GM12801 (cell line): ENCODE measurements around the gene PPP1R13B.

Experiments
- TF ChIP-seq, protein P1 (sequence below): IDR thresholded peaks from one replicate; pipeline ENCODE4 v1.5.1; 2011; ENCODE audit warnings: control low read depth; ENCODE audit not compliant: insufficient read length; ENCODE audit errors: extremely low read depth

Gene PPP1R13B

DNA sequence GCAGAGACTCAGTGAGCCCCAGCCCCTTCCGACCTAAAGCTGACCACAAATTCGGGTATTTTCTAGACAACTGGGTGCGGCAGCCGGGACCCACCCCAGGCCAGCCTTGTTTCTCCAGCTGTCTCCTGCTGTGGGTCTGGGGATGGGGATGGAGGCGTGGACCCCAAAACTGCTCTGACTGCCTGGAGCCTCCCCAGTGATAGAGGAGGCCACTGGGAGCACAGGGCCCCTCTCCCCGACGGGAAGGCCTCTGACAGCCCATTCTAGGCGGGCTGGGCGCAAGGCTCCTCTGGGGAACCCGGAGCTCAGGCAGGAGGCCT, 42.6 kb upstream of the PPP1R13B start:
- TF ChIP-seq, protein P1, sequence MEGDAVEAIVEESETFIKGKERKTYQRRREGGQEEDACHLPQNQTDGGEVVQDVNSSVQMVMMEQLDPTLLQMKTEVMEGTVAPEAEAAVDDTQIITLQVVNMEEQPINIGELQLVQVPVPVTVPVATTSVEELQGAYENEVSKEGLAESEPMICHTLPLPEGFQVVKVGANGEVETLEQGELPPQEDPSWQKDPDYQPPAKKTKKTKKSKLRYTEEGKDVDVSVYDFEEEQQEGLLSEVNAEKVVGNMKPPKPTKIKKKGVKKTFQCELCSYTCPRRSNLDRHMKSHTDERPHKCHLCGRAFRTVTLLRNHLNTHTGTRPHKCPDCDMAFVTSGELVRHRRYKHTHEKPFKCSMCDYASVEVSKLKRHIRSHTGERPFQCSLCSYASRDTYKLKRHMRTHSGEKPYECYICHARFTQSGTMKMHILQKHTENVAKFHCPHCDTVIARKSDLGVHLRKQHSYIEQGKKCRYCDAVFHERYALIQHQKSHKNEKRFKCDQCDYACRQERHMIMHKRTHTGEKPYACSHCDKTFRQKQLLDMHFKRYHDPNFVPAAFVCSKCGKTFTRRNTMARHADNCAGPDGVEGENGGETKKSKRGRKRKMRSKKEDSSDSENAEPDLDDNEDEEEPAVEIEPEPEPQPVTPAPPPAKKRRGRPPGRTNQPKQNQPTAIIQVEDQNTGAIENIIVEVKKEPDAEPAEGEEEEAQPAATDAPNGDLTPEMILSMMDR: no peak

DNA sequence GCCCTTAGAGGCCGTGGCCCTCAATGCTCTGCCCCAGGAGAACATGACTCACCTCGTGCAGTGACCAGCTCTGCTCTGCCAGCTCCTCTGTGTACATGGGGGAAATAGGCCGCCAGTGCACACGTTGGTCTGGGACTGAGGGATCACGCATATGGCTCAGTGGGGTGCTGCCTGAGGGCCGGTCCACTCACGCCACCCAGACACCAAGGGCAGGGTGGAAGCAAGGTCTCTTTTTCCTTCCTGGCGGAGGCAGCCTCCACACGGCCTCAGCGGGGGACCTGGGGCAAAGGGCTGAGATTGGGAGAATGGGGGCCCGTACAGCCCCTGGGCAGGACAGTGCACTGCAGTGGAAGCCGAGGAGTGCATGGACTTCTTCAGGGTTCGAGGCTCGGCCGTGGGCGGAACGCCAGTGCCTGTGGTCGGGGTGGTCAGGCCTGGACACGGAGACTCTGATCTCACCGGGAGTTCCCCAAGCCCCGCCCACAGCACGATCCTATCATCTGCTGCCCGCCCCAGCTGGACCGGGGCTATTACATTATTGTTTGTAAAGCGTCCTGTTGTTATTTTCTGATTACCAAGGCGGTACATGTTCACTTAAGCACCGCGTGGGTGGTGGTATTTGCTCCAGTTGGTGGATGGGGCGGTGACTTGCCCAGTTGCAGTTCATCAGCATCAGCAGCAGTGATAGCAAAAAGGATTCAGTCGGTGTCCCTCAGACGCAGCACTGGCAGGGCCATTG, 42.1 kb upstream of the PPP1R13B start:
- TF ChIP-seq, protein P1: no peak

DNA sequence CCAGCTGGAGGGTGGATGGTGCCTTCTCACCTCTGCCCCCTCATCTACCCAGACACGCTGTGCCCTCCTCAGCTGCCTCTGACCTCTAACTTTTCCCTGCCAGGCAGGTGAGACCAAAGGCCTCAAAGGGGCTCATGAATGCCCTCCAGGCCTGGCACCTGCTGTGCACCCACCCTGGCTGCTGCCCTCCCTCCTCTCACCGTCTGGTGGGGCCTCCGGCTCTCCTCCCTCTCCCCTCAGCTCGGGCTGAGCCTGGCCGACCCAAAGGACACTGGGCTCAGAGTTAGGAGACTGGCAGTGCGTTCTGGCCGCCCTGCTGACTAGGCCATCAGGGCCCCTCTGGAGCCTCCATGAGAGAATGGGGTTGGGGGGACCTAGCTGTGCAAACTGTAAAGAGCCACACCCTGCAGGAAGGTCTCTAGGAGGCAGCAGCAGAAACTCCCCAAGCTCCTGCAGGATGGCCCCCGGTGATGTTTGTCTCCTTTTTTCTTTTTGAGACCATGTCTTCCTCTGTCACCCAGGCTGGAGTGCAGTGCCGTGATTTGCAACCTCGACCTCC, 40.3 kb upstream of the PPP1R13B start:
- TF ChIP-seq, protein P1: no peak

DNA sequence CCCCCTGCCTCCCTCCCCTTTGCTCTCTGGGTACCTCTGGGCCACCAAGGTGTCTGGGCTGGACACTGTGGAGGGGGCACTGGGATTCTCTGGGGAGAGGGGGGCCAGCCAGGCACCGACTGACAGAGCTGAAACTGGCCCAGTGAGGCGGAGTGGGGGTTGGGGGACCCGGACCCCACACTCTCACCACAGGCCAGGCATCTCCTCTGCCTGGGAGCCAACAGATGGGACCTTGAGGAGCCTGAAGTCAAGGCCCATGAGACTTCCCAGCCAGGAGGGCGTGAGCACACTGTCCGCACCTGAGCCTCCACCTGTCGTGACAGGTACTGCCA, 39.8 kb upstream of the PPP1R13B start:
- TF ChIP-seq, protein P1: no peak

DNA sequence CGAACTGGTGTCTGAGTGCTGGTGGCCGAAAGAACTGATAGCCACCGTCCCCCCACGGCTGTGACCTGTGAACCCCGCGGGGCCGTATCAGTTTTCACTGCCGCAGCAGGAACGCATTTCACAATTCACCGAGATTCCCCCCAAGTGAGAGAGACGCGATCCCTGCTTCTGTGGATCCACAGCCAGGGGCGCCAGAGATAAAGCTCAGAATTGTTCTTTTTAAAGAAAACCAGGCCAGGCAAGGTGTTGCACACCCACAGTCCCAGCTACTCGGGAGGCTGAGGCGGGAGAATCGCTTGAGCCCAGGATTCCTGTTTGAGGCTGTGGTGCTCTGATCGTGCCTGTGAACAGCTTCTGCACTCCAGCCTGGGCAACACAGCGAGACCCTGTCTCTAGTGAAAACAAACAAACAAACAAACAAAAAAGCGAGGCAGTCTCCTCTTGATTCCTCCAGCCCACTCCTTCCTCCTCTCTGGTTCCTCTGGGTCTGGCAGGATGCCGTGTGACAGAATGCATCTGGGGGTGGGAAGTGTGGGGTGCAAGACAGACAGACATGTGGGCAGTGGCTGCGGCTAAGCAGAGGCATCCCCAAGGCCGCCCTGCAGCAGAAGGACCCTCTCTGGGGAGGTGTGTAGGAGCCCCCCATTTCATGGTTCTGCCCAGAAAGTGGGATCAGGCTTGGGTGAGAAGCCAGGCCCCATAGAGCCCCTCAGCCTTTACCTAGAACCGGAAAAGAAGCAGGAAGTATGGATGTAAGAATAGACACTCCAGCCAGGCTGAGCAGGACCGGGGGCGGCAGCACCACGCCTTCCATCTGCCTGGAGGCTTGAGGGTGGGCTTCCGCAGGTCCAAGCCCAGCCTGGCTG, 39.2 kb upstream of the PPP1R13B start:
- TF ChIP-seq, protein P1: no peak

DNA sequence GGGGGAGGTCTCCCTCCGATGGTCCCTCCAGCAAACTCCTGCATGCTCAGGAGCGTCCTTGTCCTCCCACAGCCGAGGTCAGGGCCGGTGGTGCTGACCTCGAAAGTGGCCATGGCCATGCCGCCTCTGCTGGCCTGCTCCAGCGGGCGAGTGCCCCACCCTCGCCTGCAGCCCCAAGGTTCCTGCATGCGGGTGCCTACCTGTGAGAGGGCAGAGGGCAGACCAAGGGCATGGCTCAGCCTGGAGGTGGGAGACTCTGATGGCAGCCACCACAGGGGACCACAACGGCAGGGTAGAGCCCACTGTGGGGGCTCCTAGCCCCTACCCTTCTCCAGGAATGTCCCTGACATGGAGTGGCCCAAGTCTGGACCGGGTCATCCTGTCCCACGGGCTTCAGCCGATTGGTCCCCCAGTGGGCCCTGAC, 38.1 kb upstream of the PPP1R13B start:
- TF ChIP-seq, protein P1: no peak

DNA sequence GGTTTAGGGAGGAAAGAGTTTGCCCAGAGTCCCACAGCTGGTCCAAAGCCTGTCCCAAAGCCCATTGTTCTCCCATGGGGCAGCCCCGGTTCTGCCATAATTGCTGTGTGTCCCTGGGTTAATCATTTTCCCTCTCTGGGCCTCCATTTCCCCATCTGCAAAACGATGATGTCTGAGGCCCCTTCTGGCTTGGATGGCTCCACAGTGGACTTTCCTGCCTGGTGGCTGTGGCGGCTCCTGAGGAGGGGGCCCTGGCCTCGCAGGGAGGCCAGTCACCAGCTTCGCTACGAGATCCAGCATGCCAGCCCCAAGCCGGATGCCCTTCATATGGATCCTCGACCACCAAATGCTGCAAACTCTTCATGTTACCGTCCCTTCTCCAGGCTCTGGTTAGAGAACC, 37.5 kb upstream of the PPP1R13B start:
- TF ChIP-seq, protein P1: no peak
